GM21786 (cell line): ENCODE measurements around the gene OR10G7.

ENCODE experiments used
- ATAC-seq: cut with Tn5 transposase; IDR thresholded peaks from one replicate; pipeline ENCODE4 v1.9.1; 2021; ENCODE audit not compliant: unreplicated experiment

The OR10G7 gene

GRCh38 chr11:124041254-124041653, at the start of gene OR10G7:
Gene OR10G7, minus strand, starts transcription at chr11:124041325. Its CDS starts 2,324 bp downstream, at chr11:124039001.
- ATAC-seq: no peak

- ATAC-seq: no peak
These were observed 45.1 kb upstream of the OR10G7 start for GRCh38 chr11:124085997-124086846.

GRCh38 chr11:124085583-124085982, 44.5 kb upstream of the OR10G7 start:
- no peak for ATAC-seq

- ATAC-seq: no peak
These were observed 41.2 kb upstream of the OR10G7 start for GRCh38 chr11:124082371-124082770.

GRCh38 chr11:124081483-124081882, 40.4 kb upstream of the OR10G7 start:
- no peak for ATAC-seq

- ATAC-seq: no peak
These were observed 39.3 kb upstream of the OR10G7 start for GRCh38 chr11:124080327-124081001.

GRCh38 chr11:124079631-124080326, 38.7 kb upstream of the OR10G7 start:
- ATAC-seq: no peak

- no peak for ATAC-seq
These were observed 37.5 kb upstream of the OR10G7 start for GRCh38 chr11:124078591-124078990.

- ATAC-seq: no peak
These were observed 36.1 kb upstream of the OR10G7 start for GRCh38 chr11:124077266-124077665.

- ATAC-seq: peak; percentile 54
These were observed 34.9 kb upstream of the OR10G7 start for GRCh38 chr11:124075841-124076651.

GRCh38 chr11:124075492-124075840, 34.3 kb upstream of the OR10G7 start:
- no peak for ATAC-seq

- ATAC-seq: no peak
These were observed 33.4 kb upstream of the OR10G7 start for GRCh38 chr11:124074554-124074953.

- no peak for ATAC-seq
These were observed 31.0 kb upstream of the OR10G7 start for GRCh38 chr11:124072147-124072546.

GRCh38 chr11:124071623-124071948, 30.5 kb upstream of the OR10G7 start:
- ATAC-seq: no peak

- peak; percentile 93 for ATAC-seq
These were observed 29.9 kb upstream of the OR10G7 start for GRCh38 chr11:124070915-124071622.

- peak; percentile 54 for ATAC-seq
These were observed 28.6 kb upstream of the OR10G7 start for GRCh38 chr11:124069429-124070401.

- no peak for ATAC-seq
These were observed 27.5 kb upstream of the OR10G7 start for GRCh38 chr11:124068601-124069110.

GRCh38 chr11:124052966-124053365, 11.8 kb upstream of the OR10G7 start:
- ATAC-seq: no peak

GRCh38 chr11:124050748-124051147, 9.6 kb upstream of the OR10G7 start:
- ATAC-seq: no peak
